ENCODE data around the gene KPNA5. TPM values are rescaled to one million over a fixed set of nuclear protein-coding genes. Genes with fewer than 3 reads are reported as not detected.
"Not testable (repeated sequence)": the region's sequence is repeated elsewhere in the genome, so short reads cannot be mapped to it uniquely, and the experiment has no call there.

The KPNA5 gene
- 5.2 and 14.5 TPM in 2 replicates for total RNA-seq

DNA sequence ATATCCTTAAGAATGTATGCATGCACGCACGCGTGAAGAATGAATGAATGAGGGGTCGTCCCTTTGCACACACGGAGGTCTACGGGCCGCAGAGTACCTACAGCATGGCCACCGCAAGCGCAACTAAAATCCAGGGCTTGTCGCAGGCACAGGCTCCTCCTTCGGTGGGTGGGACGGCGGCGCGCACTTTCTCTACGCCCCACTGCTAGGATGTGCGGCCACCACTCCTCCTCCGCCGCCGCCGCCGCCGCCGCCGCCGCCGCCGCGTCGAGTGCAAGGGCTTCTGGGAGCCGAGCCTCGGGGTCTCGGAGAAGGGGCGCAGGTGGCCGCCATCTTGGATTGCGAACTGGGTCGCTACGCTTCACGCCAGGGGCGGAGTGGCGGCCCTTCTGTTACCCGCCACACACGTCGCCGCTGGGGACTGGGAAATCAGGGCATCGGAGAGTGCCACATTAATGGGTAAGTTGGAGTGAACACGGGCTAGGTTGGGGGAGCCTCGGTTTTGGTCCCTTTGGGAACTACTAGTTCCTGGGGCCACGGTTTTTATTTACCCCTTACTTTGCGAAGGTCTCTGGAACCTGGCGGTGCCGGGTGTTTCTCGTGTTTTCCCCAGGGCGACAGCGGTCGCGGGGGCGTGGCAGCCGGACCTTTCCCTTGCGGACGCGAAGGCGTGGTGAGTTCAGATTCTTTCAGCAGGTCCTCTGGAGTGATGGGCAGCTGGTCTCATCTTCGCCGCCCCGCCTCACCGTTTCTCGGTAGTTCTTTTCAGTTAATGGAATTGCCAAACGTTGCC lies at the start of gene KPNA5:
Gene KPNA5, plus strand, starts transcription at position 332 of the 793 bp plus-strand sequence. Its CDS starts 124 bp downstream, at position 456.
- peak; percentile 93 to 95 for DNase-seq (ENCODE audit: low read depth in 2 of 2)

DNA sequence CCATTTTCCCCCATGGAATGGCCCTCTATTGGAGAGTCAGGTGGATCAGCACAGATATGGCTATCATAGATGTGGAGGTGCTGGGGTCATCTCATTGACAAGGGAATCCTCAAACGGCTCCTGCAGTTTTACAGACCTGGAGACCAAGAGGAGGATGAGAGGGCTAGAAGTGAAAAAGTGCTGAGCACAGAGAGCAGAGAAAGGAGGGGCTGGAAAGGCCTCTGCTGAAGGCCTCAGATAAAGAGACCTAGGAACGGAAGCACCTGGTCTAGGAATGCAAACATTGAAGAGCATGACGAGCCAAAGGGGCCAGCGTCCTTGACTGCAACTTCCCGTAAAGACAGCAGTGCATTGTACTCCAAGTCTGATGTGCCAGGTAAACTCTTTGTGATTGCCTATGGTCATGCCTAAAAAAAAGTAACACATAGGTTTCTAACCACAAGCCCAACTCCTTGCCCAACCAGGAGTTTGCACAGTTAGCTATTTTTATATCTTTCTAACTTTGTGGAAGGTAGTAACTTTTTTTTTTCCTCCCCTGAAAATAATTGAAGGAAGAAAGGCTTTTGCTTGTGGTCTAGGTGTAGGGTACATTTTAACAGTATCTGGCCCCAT lies 49.5 kb upstream of the KPNA5 start:
- DNase-seq (ENCODE audit: low read depth in 2 of 2) = peak; percentile 83 to 90

DNA sequence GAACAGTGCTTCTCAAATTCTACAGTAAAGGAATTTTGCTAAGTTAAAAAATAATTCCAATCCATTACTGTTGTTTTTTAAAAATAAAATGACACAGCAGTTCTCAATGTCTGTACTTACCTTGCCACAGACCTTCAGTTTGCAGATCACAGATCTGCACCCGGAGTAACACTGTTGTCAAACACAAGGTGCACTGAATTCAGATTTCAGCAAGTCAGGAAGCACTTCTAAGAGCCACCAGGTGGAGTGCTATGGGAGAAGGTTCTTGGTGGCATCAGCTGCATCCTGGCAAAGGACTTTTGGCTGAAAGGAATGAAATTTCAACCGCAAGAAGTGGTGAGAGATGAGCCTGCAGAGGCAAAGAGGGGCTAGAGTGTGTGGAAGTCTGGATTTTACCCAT lies 47.3 kb upstream of the KPNA5 start:
- DNase-seq (ENCODE audit: low read depth in 2 of 2) = peak in 1 of 2 donors; percentile 9

DNA sequence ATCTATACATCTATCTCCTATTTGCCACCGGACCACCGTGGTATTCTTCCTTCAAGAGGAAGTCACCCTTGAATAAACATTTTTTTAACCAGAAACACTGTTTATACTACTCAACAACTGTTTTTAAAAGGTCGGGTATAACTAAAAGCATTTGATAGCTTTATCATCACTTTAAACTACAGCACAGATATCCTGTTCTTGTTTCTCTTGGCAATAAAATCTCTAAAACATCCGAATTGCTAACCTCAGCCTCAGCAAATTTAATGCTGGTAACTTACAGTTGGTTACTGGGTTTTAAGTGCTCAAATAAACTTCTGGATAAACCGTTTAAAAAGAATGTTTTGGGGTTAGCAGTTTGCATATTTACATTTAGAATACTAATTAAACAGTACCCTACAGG lies 32.9 kb upstream of the KPNA5 start:
- DNase-seq (ENCODE audit: low read depth in 2 of 2) = peak; percentile 81 to 86

DNA sequence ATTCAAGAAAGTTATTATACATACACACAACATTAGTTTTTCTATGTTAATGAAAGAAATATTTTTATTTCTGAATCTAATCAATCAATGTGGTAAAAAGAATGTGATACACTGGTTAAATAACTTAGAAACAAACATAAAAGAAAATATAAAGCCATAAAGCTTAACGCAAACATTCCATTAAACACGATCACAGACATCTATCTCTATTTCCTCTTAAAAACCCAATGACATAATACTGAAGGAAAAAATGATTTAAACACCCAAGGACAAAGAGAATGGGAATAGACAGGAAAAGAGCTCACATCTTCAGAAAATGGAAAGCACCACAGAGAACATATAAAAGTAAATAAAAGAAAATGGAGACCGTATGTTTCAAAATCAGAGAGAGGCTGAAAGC lies 31.9 kb upstream of the KPNA5 start:
- peak in 1 of 2 donors; percentile 21 for DNase-seq (ENCODE audit: low read depth in 2 of 2)

DNA sequence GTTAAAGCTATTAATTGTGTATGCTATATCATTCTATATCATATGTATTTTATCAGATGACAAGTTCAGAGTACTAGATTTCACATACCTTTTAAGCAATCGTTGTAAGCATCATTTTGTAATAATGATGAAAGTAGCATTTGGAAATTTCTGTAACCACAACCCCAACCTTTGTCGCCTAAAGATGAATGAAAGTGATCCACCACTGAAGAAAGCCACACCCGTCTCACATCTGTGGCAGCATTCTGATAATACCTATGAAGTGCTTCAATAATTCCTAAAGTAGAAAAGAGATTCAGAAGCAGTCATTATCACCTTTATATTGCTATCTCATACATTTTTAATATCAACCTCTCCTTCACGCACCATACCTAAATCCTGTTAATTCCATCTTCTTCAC lies 29.1 kb upstream of the KPNA5 start:
- no peak for DNase-seq (ENCODE audit: low read depth in 2 of 2)

DNA sequence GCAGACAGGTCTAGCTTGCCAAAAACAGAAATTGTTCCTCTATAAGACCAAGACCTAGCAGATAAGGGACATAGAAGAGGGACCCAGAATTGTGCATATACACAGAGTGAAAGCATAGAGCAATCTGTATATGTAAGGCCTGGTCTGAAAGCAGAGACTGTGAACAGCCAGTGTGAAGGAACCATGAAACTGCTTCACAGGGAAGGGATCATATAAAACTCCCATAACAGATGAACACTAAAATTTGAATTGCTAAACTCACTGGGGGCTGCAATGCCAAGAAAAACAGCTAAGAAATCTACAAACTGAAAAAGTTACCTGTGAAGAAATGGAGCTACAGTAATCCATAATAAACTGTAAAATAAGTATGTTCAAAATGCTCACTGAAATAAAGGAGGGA lies 19.4 kb upstream of the KPNA5 start:
- DNase-seq (ENCODE audit: low read depth in 2 of 2) = no peak

DNA sequence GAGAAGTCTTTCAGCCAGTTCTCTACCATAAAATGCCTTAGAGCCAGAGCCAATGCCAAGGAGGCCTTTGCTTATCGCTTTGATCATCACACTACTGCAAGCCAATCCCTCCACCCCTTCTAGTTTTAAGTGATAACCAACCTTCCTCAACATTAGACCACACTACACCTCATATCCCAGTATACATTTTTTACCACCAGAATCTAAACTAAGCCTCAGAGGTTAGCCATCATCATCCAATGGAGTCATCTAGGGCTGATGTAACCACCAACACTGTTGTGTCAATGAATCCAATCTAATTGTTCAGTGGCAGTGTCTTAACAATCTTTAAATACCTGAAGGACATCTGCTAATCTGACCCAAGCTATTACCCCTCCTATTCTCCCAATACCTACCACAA lies 18.8 kb upstream of the KPNA5 start:
- DNase-seq (ENCODE audit: low read depth in 2 of 2) = no peak

DNA sequence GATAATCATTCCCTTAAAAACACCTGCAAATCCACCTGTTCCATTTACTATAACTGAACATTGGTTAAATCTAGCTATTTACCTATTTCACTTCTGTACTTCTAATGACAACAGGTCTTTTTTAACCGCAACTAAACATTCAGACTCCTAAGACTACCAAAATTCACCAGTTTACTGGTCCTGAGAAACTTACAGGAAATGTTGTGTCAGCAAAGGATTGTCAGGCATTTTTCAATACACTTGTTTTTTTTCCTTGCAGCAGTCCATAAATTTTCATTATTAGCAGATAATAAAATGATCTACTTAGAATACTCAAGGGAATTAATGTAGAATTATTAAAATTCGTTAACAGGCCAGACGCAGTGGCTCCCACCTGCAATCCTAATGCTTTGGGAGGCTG lies 17.7 kb upstream of the KPNA5 start:
- no peak for DNase-seq (ENCODE audit: low read depth in 2 of 2)

DNA sequence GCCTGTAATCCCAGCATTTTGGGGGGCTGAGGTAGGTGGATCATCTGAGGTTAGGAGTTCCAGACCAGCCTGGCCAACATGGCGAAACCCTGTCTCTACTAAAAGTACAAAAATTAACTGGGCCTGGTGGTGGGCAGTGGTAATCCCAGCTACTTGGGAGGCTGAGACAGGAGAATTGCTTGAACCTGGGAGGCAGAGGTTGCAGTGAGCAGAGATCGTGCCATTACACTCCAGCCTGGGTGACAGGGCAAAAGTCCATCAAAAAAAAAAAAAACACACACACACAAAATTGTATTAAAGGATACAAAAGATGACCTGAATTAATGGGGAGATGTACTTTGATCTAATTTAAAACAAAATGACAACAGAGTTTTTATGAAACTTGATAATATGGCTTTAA lies 16.8 kb upstream of the KPNA5 start:
- not testable (repeated sequence) for DNase-seq (ENCODE audit: low read depth in 2 of 2)

DNA sequence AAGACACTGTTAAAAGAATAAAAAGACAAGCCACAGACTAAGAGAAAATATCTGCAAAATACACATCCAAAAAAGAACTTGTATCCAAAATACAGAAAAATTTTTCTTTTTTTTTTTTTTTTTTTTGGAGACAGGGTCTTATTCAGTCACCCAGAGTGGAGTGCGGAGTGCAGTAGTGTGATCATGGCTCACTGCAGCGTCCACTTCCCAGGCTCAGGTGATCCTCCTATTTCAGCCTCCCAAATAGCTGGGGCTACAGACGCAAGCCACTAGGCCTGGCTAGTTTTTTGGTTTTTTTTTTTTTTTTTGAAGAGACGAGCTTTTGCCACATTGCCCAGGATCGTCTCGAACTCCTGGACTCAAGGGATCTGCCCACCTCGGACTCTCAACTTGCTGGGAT lies 15.5 kb upstream of the KPNA5 start:
- peak in 1 of 2 donors; percentile 27 for DNase-seq (ENCODE audit: low read depth in 2 of 2)

DNA sequence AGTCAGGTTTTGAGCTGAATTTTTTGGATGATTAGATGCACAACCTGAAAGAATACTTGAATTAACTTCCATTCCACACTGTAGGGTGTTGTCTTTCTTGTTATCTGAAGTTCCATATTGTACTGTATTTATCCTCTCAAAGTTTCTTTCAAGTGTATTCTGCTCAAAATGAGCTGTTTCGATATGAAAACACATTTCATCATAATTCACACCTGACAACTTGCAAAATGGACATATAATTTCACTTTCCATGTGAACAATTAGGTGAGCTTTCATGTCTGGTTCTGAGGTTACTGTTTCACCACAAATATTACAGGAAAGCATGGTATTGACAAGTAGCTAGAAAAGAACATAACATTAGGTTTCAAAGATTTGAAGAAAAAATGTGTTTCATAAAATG lies 14.1 kb upstream of the KPNA5 start:
- no peak for DNase-seq (ENCODE audit: low read depth in 2 of 2)

DNA sequence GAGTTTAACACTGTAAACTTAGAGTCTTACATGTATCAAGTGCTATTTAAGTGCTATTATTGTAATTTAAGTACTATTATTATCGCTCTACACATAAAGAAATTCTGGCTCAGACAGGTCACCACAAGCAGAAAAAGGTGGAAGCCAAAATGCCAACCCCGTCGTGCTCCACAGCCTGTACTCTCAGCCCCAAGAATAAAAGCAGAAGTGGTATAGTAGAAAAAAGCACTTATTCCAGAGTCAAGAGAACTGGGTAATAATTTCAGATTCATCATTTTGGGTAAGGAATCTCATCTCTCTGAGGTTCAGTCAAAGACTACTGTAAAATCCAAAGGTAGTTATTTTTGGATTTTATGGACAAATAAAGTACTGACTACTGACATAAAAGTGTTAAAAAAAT lies 13.4 kb upstream of the KPNA5 start:
- no peak for DNase-seq (ENCODE audit: low read depth in 2 of 2)

DNA sequence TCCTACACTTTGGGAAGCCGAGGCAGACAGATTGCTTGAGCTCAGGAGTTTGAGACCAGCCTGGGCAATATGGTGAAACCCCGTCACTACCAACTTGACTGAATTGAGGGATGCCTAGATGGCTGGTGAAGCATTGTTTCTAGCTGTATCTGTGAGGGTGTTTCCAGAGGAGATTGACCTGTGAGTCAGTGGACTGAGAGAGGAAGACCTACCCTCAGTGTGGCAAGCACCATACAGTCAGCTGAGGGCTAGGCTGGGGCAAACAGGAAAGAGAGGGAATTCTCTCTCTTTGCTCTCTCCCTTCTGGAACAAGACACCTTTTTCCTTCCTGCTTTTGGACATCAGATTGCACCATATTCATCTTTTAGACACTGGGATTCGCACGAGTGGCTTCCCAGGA lies 8.7 kb upstream of the KPNA5 start:
- peak; percentile 60 to 76 for DNase-seq (ENCODE audit: low read depth in 2 of 2)

DNA sequence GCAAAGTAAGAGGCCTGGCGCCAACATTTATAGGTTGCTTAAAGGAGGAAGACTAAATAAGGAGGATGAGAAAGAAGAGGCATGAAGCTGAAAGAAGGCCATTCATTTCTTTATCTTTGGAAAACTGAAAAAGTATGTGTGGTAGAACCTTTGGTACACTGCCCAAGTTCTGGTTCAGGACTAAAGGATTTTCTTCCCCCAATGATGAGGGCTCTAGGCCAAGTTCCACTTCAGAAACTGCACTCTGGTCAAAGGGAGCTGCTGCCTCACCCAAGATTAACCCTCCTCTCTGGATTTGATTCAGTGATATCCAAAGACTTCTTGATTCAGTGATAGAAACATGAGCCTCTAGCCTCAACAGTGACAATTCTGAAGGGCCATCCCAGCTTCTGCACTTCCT lies 5.0 kb upstream of the KPNA5 start:
- DNase-seq (ENCODE audit: low read depth in 2 of 2) = no peak

DNA sequence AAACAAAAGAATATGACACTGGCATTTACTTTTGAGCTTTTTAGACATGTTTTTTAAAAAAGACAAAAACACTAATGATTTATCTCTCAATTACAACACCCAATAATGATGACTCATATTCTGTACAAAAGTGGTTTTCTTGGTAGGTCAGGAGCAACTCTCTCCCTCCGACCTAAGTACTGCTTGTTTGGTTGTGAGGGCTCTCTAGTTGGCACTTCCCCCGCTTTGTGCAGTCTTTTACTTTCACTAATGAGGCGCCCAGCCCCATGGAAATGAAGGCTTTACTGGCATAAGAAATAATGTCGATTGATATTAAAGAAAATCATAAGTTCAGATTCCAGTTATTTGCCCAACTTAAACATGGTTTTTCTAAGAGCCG lies 1.3 kb downstream of the KPNA5 start:
- DNase-seq (ENCODE audit: low read depth in 2 of 2) = peak; percentile 30 to 62

DNA sequence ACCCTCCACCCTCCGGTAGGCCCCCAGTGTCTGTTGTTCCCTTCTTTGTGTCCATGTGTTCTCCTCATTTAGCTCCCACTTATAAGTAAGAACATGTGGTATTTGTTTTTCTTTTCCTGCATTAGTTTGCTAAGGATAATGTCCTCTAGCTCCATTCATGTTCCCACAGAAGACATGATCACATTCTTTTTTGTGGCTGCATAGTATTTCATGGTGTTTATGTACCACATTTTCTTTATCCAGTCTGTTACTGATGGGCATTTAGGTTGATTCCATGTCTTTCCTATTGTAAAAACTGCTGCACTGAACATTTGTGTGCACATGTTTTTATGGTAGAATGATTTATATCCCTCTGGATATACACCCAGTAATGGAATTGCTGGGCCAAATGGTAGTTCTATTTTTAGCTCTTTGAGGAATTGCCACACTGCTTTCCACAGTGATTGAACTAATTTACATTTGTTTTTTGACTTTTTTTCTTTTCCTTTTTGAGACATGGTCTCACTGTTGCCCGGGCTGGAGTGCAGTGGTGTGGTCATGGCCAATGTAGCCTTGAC lies 4.5 kb downstream of the KPNA5 start:
- DNase-seq (ENCODE audit: low read depth in 2 of 2) = no peak

DNA sequence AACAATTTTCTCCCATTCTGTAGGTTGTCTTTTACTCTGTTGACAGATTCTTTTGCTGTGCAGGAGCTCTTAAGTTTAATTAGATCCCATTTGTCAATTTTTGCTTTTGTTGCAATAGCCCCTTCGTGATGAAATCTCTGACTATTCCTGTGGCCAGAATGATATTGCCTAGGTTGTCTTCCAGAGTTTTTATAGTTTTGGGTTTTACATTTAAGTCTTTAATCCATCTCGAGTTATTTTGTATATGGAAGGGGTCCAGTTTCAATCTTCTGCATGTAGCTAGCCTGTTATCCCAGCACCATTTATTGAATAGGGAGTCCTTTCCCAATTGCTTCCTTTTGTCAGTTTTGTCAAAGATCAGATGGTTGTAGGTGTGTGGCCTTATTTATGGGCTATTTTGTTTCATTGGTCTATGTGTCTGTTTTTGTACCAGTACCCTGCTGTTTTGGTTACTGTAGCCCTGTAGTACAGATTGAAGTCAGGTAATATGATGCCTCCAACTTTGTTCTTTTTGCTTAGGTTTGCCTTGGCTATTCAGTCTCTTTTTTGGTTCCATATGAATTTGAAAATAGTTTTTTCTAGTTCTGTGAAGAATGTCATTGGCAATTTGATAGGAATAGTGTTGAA lies 5.6 kb downstream of the KPNA5 start:
- not testable (repeated sequence) for DNase-seq (ENCODE audit: low read depth in 2 of 2)

DNA sequence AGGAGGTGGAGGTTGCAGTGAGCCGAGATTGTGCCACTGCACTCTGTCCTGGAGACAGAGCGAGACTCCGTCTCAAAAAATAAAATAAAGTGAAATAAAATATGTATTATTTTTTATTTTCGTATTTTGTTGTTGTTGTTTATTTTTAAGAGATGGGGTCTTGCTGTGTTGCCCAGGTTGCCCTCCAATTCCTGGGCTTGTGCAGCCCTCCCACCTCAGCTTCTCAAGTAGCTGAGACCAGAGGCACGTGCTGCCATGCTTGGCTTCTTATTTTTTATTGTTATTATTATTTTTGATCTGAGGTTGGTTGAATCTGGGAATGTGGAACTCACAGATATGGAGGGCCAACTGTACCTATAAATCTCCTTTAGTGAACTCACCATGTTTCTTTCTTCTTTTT lies 10.1 kb downstream of the KPNA5 start:
- no peak for DNase-seq (ENCODE audit: low read depth in 2 of 2)

DNA sequence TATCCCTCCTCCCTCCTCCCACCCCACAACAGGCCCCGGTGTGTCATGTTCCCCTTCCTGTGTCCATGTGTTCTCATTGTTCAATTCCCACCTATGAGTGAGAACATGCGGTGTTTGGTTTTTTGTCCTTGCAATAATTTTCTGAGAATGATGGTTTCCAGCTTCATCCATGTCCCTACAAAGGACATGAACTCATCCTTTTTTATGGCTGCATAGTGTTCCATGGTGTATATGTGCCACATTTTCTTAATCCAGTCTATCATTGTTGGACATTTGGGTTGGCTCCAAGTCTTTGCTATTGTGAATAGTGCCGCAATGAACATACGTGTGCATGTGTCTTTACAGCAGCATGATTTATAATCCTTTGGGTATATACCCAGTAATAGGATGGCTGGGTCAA lies 11.9 kb downstream of the KPNA5 start:
- not testable (repeated sequence) for DNase-seq (ENCODE audit: low read depth in 2 of 2)

DNA sequence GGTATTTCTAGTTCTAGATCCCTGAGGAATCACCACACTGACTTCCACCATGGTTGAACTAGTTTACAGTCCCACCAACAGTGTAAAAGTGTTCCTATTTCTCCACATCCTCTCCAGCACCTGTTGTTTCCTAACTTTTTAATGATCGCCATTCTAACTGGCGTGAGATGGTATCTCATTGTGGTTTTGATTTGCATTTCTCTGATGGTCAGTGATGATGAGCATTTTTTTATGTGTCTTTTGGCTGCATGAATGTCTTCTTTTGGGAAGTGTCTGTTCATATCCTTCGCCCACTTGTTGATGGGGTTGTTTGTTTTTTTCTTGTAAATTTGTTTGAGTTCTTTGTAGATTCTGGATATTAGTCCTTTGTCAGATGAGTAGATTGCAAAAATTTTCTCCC lies 12.3 kb downstream of the KPNA5 start:
- not testable (repeated sequence) for DNase-seq (ENCODE audit: low read depth in 2 of 2)

DNA sequence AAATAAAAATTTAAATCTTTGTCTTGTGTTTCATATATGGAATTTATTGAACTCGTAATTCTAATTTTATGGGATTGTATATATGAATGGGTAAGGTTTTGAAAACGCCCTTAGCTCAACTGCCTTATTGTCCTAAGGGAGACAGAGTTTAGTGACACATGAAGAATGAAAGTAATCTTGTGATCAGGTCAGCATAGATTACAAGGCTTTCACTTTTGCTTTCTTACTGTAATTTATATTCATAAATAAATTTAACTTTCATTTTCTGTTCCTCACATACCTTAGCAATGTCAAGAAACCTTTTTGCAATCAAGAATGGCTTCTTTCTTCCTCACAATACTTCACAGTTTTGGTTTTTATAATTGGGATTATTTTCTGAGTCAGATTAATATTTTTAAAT lies 14.4 kb downstream of the KPNA5 start:
- peak; percentile 24 to 36 for DNase-seq (ENCODE audit: low read depth in 2 of 2)

All from lung microvascular endothelial cell (primary cell).